ENCODE measurements around the gene ZNF71.
"Not testable (repeated sequence)": the region's sequence is repeated elsewhere in the genome, so short reads cannot be mapped to it uniquely, and the experiment has no call there.

ZNF71 gene

GRCh38 chr19:56622374-56622773 lies 27.3 kb downstream of the ZNF71 start:
- DNase-seq (ENCODE audit: low spot score) = no peak

DNA sequence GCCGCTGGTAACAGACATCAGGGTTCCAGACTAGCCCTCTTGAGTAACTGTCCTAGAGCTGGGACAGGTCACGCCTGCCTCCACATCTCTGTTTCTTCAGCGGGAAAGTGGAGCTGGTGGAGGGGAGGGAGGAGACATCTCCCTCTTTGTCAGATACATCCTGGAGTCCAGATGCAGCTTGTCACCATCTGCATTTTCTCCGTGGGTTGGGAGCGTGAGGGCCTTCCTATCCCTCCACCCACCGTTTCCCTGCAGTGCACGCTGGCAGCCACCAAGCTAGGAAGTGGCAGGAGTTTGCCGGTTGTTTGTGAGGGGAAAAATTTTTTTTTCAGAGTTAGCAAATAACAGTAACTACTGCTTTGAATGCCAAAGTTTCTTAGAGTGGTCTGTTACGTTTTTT lies 27.9 kb downstream of the ZNF71 start:
- no peak for DNase-seq (ENCODE audit: low spot score)

- DNase-seq (ENCODE audit: low spot score) = no peak
Observed at GRCh38 chr19:56625708-56626107, 30.6 kb downstream of the ZNF71 start.

- no peak for DNase-seq (ENCODE audit: low spot score)
Observed at GRCh38 chr19:56633021-56633420, 37.9 kb downstream of the ZNF71 start.

- peak; percentile 28 for DNase-seq (ENCODE audit: low spot score)
Observed at GRCh38 chr19:56637976-56638555, 43.0 kb downstream of the ZNF71 start.

DNA sequence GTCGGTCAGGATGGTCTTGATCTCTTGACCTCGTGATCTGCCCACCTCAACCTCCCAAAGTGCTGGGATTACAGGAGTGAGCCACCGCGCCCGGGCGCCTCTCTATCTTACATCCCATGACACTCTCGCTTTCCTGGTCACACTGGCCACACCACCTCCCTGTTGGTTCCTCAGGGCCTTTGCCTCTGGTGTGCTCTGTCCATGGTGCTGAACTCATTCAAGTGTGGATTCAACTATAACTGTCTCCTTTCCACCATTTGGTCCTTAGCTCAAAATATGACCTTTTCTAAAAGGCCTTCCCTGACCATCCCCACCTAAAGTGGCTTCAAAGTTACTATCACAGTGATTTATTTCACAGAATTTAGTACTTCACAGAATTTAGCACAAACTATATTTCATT lies 44.1 kb downstream of the ZNF71 start:
- DNase-seq (ENCODE audit: low spot score) = no peak

GRCh38 chr19:56642711-56643459 lies 47.8 kb downstream of the ZNF71 start, which contains the start of gene SMIM17:
SMIM17 (plus strand) TSS chr19:56643159; CDS start chr19:56645668, 2,509 bp downstream.
- DNase-seq (ENCODE audit: low spot score) = no peak

DNA sequence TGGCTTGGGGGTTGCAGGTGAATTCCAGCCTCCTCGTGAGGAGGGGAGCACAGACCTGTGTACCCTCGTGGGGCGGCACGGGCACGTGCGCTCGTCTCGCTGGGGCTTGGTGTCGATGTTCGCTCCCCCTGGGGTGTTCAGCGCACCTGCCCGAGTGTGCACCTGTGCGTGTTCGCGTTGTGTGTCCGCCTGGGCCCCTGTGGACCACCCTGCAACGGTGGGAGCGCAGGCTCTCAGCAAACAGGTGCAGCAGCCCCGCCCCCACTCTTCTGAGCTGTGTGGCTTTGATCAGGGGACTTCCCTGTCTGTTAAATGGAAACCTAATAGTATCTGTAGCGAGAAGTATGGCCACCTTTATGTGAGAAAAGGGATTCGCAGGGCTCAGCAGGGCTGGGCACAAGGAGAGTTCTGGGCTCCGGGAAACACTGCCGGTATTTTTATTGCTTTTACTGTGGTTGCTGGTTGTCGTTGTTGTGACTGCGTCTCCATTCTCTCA lies 48.4 kb downstream of the ZNF71 start:
- no peak for DNase-seq (ENCODE audit: low spot score)

DNA sequence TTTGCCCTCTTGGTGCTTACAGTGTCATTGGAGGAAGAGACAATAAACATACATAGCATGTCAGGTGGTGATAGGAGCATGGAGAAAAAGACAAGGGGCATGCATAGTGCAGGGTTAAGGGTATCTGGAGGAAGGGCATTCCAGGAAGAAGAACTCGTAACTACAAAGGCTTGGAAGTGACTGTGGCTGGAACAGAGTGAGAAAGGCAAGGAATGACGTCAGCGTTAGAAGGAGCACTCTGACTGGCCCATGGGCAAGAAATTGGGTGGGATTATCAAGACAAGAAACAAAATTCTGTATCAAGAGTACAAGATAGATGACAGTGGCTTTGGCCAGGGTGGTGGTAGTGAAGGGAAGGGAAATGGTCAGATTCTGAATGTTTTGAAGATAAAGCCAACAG lies 59.0 kb downstream of the ZNF71 start:
- no peak for DNase-seq (ENCODE audit: low spot score)

GRCh38 chr19:56660381-56661107 lies 65.4 kb downstream of the ZNF71 start:
- DNase-seq (ENCODE audit: low spot score) = peak; percentile 14

GRCh38 chr19:56661248-56661647 lies 66.1 kb downstream of the ZNF71 start:
- DNase-seq (ENCODE audit: low spot score) = no peak

- no peak for DNase-seq (ENCODE audit: low spot score)
Observed at GRCh38 chr19:56663931-56664500, 68.9 kb downstream of the ZNF71 start.

GRCh38 chr19:56664511-56664910 lies 69.4 kb downstream of the ZNF71 start:
- no peak for DNase-seq (ENCODE audit: low spot score)

- no peak for DNase-seq (ENCODE audit: low spot score)
Observed at GRCh38 chr19:56667311-56667870, 72.3 kb downstream of the ZNF71 start.

GRCh38 chr19:56668676-56669075 lies 73.6 kb downstream of the ZNF71 start:
- DNase-seq (ENCODE audit: low spot score) = no peak

DNA sequence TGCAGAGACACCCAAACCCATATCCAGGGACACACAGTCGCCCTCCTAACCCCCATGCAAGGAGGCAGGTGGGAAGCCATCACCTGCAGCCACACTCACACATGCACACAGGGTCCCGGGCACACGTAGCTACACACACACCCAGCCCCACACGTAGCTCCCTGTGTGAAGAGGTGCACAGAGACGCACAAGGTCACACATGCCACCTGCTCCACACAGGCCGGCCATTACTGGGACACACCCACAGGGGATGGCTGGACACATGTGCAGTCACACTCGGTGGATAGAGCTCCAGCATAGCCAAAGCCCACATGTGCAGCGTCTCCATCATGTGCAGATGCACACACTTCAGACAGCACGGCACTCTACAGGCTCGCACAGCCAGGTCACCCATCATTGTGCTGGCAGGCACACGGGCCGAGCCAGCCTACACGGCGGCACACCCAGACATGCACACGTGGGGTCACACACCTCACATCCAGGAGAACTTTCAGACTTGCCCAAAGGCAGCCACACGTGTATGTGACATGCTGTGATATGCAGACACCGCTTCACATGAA lies 75.4 kb downstream of the ZNF71 start:
- DNase-seq (ENCODE audit: low spot score) = no peak

DNA sequence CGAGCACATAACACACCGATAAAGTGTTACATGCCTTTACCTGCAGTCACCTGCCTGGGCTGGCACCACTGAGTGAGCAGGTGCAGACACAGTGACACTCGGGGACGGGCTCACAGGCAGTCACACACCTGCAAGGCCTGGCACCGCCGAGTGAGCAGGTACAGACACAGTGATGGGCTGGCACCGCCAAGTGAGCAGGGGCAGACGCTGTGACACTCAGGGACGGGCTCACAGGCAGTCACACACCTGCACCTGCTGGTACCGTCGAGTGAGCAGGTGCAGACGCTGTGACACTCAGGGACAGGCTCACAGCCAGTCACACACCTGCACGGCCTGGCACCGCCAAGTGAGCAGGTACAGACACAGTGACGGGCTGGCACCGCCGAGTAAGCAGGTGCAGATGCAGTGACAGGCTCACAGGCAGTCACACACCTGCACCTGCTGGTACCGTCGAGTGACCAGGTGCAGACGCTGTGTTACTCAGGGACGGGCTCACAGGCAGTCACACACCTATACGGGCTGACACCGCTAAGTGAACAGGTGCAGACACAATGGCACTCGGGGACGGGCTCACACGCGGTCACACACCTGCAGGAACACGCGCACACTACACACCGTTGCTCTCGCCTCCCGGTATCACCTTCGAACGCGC lies 76.0 kb downstream of the ZNF71 start:
- DNase-seq (ENCODE audit: low spot score) = no peak

DNA sequence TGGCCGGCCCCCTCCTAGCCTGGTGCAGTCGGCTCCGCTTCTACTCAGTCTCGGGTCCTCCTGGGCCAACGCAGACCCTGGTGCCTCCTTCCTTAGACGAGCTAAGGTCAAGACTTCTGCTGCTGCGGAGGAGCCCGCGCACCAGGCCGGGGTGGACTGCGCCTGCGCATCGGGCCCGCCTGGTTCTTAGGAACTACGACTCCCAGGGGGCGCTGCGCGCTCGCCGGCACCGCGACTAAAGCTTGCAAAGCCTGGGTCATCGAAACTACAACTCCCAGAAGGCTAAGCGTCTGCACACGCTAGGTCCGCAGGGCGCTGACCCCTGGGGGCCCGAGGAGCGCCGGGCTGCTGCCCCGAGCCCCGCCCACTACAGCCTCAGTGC lies 76.5 kb downstream of the ZNF71 start, which contains the start of gene ZNF835:
TSS of gene ZNF835 (minus strand) at position 145 of the 382 bp plus-strand sequence. CDS start 6,559 bp downstream, outside the sequence.
- peak; percentile 87 for DNase-seq (ENCODE audit: low spot score)

- DNase-seq (ENCODE audit: low spot score) = not testable (repeated sequence)
Observed at GRCh38 chr19:56672610-56673009, 77.5 kb downstream of the ZNF71 start.

Data from germinal center (tissue), 1 donor.